Measurements from ENCODE around the gene DLX3.

DLX3 gene

DNA sequence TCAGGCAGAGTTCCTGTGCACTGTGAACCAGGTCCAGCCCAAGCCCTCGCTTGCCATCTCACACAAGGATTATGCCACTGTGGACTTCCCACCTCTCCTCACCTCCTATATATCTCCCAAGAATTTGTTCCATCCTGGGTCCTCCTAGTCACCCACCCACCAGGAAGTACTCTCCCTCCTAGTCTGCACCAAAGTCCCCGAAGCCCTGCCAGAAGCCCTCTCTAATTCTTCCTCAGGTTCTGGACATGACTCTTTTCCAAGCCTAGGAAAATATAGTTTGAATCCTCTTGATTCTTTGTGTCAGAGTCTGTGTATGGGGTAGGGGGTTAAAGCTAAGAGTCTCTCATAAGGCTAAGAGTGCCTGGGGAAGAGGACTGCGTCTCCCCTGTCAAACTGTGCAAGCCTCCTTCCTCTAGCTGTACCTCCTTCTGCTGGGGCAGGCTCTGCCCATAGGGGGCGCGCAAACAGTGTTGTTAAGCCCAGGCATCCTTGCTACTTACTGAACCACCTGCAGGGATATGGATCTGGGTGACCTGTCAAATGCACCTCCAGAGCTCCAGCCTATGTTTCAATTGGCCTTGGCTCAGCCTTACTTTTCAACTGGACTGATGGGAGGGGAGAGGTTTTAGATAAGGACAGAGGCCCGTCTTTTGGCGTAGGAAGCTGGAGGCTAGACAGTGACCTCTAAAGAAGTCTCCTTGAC, 42.7 kb downstream of the DLX3 start:
- DNase-seq: no peak

DNA sequence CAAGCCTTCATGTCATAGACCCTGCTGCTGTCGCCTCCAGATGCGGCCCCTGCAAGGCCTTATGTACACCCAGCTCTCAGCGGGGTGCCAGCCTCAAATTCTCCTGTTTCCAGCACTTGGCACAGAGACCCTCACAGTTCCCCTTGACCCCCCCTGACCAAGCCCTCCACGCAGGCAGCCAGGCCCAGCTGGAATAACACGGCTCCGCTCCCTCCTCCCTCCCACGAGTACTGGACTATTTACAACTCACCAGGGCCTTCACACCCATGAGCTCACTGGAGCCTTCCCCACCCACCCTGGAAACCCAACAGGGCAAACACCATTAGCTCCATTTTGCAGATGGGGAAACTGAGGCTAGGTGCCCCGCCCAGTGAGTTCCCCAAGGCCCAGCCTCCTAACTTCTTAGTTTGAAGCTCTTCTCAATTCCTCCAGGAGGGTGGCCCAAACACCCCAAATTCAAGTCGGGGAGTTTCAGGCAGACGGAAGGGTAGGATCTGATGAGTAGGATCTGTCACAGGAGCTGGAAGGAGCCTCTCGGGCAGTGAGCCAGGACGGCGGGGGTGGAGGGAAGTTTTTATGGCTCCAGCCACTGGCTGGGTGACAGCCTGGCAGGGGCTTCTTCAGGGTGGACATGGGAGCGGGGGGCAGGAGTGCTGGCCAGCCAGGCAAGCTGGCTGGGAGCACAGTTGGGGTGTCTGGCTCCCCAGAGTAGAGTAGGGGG, 43.5 kb downstream of the DLX3 start:
- DNase-seq: no peak

DNA sequence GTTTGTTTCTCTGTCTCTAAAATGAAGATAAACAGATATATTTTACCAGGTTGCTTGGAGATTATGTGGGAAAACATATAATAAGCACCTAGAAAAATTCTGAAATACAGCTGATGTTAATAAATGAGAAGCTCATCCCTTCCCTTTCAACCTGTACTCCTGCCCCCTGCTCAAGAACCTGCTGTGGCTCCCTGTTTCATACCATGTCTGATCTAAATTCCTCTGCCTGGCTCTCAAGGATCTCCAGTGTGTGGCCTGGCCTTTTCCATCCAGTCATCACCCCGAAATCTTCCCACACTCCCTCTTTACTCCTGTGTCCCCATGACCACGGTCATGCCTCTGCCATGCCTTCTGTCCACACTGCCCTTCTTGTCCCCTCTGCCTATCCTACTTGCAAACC, 45.4 kb downstream of the DLX3 start:
- no peak for DNase-seq

DNA sequence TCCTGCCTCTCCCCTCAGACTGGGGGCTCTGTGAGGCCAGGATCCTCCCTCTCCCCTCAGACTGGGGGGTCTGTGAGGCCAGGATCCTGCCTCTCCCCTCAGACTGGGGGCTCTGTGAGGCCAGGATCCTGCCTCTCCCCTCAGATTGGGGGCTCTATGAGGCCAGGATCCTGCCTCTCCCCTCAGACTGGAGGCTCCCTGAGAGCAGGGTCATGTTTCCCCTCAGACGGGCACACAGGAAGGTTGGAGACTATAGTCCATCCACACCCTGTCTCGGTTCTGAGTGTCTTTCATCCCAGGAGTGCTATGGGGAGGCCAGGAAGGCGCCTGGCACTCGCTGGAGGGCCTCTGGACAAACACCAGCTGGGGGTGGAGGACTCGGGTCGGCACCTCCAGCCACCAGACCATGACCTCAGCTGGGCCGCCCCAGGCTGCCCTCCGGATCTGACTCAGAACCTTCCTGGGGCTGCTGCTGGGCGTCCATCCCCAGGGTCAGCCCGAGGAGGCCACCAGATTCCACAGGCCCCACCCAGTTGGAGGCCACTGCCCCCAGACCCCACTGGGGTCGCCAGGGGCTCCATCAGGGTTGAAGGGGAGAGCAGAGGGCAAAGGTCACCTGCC, 48.0 kb downstream of the DLX3 start:
- DNase-seq: no peak

DNA sequence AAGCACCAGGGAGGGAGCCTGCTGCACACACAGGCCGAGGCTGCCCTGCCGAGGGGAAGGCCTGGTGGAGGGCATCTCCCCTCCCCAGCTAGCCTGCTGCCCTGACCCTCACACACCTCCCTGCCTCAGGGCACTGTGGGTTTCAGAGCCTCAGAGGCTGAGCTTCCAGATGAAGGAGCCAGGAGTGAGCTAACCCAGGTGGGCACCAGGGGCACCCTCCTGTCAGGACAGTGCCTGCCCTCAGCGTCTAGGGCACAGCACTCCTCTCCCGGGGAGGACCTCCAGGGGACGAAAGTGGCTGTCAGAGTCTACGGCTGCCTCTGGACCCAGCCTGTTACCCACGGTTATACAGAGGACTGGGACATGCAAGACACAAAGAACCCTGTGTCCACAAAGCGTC, 48.8 kb downstream of the DLX3 start:
- DNase-seq: no peak

DNA sequence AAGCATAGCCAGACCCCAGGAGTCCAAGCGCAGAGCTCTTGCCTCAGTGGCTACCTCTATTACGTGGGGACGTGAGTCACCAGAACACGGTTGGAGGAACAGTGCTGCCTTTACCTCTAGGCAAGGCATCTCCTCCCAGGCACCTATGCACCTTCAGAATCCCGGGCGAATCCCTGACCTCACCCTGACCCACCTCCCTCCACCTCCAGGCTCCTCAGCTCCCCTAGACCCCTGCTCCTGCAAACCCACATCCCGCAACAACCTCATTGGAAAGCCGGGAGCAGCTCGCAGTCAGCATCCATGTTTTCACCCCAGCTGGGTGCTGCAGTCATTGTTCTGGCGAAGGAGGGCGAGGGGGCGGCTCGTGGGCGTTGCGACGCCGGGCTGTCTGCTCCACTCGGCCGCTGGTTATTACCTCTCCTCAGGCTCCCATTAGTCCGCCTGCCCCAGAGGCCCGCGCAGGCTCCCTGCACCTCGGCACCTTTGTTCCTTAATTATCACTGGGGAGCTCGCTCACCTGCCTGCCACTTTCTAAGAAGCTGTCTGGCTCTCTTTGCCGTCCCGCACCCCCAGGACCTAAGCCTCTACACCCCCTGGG, 50.7 kb downstream of the DLX3 start:
- no peak for DNase-seq

DNA sequence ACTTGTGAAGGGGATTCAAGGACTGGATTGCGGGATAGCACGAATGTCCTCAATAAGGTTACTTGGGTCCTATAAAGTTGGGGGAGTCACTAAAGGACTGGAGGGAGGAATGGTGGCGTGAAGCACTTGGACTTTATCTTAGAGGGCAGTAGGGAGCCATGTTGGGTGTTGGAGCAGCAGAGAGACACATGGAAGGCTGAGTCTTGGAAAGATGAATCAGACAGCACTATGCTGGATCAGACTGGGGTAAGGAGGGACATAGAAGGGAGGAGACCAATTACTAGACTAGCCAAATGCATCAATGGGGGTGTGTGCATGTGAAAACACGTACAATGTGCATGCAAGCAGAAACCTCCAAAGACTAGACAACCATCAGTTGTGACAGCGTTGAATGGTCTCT, 52.1 kb downstream of the DLX3 start:
- DNase-seq: no peak

DNA sequence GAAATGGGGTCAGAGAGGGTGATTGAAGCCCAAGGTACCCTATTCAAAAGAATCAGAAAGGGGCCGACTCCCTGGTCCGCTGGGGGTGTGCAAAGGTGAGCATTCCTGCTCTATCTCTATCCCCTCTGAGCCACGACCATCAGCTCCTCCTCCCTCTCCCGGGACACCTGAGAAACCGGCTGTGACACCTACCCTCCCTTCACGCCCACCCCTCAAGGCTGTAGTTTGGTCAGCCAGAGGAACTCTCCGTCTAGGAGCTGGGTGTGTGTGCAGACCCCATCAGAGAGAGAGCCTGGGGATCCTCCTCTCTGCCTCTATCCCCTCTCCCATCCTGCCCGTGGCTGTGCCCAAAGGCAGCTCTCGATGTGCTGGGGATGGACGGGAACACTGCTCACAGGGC, 53.6 kb downstream of the DLX3 start:
- DNase-seq: no peak

Measured in cortex of kidney (tissue), 1 donor.